Dendritic cell treated with granulocyte-macrophage colony-stimulating factor and Interleukin-4, amounts not matched to agents 40 ng/mL and 50 ng/mL, for 4 days (primary cell): Measurements from ENCODE around the gene PLCB3.

Experiments
- H3K27ac Mint-ChIP-seq: one replicate; pipeline ENCODE4 v1.8.0; 2022; ENCODE audit warnings: mild to moderate bottlenecking, mixed read lengths
- H3K27me3 Mint-ChIP-seq: one replicate; pipeline ENCODE4 v1.8.0; 2022; ENCODE audit warnings: mild to moderate bottlenecking, mixed read lengths
- H3K36me3 Mint-ChIP-seq: one replicate; pipeline ENCODE4 v1.8.0; 2022; ENCODE audit warnings: low read depth, mixed read lengths
- H3K4me1 Mint-ChIP-seq: one replicate; pipeline ENCODE4 v1.8.0; 2022; ENCODE audit warnings: low read depth, mixed read lengths
- H3K4me3 Mint-ChIP-seq: one replicate; pipeline ENCODE4 v1.8.0; 2022; ENCODE audit warnings: mild to moderate bottlenecking, moderate library complexity, mixed read lengths
- H3K9me3 Mint-ChIP-seq: one replicate; pipeline ENCODE4 v1.8.0; 2022; ENCODE audit warnings: mixed read lengths
- intact Hi-C: fragments of 100-400 bp; cut with micrococcal nuclease; formaldehyde crosslinking; loops from one replicate; pipeline ENCODE4 v1.15.0; 2022

The PLCB3 gene

DNA sequence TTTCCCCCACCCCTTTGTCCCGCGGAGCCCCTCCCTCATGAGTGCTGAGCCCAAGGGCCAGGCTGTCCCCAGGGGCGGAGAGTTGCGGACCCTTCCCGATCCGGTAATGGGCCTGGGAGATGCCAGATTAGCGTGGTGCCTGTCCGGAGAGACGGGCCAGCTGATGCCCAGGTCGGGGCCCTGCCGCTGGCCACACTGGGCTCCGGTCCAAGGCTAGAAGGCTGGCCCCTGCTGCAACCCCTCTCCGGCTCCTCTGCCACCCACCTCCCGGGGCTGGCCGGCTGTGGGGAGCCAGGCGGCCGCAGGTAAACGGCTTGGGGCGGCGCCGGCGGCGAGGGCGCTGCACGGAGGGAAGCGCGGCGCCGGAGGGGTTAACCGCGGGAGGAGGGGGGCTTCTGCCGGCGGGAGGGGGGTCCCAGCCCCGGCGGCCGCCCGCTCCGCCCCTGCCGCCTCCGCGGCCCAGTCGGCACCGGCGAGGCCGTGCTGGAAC lies 40.0 kb downstream of the PLCB3 start, which contains the start of gene KCNK4:
TSS of gene KCNK4 (plus strand) at position 41 of the 490 bp plus-strand sequence. CDS start 1,717 bp downstream, outside the sequence.
- Mint-ChIP-seq H3K4me3 (peak within 1 kb of the TSS; percentile 25), H3K9me3 (no peaks in the 10 kb centered on the region), H3K36me3 (peaks cover 21% of the 10 kb centered on the region), H3K4me1 (peaks cover 25% of the 10 kb centered on the region), H3K27me3 (peaks cover 73% of the 10 kb centered on the region), H3K27ac (no peak within 1 kb of the TSS)
- intact Hi-C loops = no loop called here

DNA sequence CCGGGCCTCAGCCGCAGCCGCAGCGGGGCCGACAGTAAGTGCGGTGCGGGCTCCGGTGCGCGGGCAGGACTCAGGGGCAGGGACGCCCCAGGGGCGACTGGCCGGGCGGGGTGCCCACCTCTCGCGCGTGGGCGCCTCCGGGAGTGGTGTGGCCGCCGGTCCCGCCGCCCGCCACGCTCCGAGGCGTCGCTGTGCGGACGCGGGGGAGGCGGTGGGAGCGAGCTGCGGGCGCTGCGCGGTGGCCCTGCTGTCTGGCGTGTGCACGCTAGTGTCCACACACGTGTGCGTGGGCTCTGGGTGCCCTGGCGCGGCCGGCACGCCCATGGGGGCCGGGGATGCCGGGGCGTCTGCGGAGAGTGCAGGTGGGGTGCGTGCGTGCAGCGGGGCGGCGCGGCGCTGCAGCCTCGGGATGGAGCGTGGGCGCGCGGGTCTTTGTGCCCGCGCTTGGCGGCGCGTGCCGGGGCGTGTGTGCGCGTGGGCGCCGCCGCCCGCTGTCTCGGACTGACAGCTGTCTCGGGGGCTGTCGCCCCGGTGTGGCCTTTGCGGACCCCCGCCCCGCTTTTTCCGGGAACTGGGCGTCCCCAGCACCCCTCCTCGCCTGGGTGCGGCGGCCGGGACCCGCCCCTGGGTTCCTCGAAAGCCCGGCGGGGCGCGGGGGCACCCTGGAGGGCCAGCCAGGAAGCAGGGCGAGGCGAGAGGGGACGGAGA lies 40.6 kb downstream of the PLCB3 start:
- H3K36me3 Mint-ChIP-seq = peaks cover 21% of the 10 kb centered on the region
- peaks cover 25% of the 10 kb centered on the region for H3K4me1 Mint-ChIP-seq
- intact Hi-C loops = no loop called here
- H3K27me3 Mint-ChIP-seq = peaks cover 79% of the 10 kb centered on the region
- H3K9me3 Mint-ChIP-seq = no peaks in the 10 kb centered on the region
- H3K4me3 Mint-ChIP-seq = peak overlapping the region; percentile 66
- H3K27ac Mint-ChIP-seq = peak overlapping the region; percentile 50

DNA sequence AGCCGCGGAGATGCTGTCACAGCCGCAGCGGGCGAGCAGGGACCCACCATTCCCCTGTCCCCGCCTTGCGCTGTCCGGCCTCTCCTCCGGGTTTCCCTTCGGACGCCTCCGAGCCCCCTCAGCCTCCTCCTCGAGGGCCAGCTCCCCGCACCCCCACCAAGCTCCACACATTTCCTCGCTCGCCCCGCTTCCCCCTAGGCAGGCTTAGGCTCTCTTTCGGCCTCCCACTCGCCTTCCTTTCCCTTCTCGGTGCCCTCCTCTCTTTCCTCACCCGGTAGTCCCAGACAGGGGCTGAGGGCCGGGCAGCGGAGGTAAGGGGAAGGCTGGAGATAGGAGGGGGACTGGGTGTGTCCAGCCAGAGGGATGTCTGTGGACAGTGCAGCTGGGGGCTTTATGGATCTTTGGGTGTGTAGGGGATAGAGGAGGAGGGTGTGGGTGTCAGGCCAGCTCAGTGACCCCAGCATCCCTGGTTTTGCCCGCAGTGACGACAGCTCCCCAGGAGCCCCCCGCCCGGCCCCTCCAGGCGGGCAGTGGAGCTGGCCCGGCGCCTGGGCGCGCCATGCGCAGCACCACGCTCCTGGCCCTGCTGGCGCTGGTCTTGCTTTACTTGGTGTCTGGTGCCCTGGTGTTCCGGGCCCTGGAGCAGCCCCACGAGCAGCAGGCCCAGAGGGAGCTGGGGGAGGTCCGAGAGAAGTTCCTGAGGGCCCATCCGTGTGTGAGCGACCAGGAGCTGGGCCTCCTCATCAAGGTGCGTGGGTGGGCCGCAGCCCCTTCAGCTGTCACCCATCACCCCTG lies 41.3 kb downstream of the PLCB3 start:
- intact Hi-C loops = no loop called here
- Mint-ChIP-seq H3K4me1 (peaks cover 30% of the 10 kb centered on the region), H3K9me3 (no peaks in the 10 kb centered on the region), H3K36me3 (peaks cover 18% of the 10 kb centered on the region), H3K4me3 (peak overlapping the region; percentile 66), H3K27me3 (peaks cover 85% of the 10 kb centered on the region), H3K27ac (peak overlapping the region; percentile 50)

DNA sequence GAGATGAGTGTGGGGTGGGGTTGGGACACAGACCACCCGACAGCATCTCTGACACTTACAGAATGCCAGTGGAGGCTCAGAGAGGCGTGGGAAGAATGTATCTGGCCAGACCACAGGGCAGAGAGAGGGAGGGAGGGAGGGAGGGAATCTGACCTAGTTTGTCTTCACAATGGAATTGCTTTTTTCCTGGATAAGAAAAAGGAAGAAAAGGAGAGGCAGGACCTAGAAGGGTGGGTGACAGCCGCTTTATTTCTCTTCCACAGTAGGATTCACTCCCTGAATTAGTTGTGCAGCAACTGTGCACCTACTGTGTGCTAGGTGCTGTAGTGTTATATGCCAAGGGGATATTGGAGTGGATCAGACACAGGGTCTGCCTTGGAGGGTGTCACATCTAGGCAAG lies 43.4 kb downstream of the PLCB3 start:
- intact Hi-C loops = no loop called here
- Mint-ChIP-seq H3K9me3 (no peaks in the 10 kb centered on the region), H3K27ac (peak overlapping the region; percentile 24), H3K27me3 (peaks cover 92% of the 10 kb centered on the region), H3K4me3 (no peak overlapping the region), H3K4me1 (peaks cover 47% of the 10 kb centered on the region), H3K36me3 (no peaks in the 10 kb centered on the region)

DNA sequence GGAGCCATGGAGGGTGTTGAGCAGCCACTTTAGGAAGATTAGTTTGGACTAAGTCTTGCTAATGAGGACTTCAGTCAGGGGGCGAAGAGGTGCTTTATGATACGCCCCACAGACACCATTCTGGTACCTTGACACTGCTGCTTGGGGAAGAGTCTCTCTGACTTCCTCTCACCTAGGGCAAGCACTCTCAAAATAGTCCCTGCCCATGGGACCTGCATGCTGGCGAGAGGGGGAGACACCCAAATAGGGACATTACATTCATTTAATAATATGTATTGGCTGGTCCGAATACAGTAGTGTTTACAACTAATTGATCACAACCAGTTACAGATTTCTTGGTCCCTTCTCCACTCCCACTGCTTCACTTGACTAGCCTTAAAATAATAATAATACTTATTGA lies 44.4 kb downstream of the PLCB3 start:
- intact Hi-C loops = no loop called here
- no peak overlapping the region for H3K4me3 Mint-ChIP-seq
- H3K9me3 Mint-ChIP-seq = no peaks in the 10 kb centered on the region
- no peaks in the 10 kb centered on the region for H3K36me3 Mint-ChIP-seq
- H3K27me3 Mint-ChIP-seq = peaks cover 92% of the 10 kb centered on the region
- peaks cover 54% of the 10 kb centered on the region for H3K4me1 Mint-ChIP-seq
- H3K27ac Mint-ChIP-seq = no peak overlapping the region

DNA sequence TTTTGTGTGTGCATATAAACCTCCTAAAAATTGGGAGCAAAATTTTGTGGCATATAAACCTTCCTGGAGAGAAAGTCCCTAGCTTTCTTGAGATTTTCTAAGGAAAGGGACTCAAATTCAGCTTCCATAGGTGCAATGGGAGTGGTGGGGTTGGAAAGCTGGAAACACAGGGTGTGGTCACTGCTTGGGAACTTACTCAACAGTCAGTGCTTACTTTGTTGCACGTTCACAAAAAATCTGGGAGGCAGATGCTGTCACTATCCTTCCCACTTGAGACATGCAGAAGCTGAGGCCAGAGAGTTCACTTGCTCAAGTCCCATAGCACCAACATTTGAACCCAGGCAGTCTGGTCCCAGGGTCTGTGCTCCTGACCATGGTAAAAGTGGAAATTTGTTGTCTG lies 44.9 kb downstream of the PLCB3 start:
- Mint-ChIP-seq H3K27ac (no peak overlapping the region), H3K36me3 (no peaks in the 10 kb centered on the region), H3K9me3 (no peaks in the 10 kb centered on the region), H3K27me3 (peaks cover 90% of the 10 kb centered on the region), H3K4me1 (peaks cover 53% of the 10 kb centered on the region), H3K4me3 (no peak overlapping the region)
- intact Hi-C loops = no loop called here

DNA sequence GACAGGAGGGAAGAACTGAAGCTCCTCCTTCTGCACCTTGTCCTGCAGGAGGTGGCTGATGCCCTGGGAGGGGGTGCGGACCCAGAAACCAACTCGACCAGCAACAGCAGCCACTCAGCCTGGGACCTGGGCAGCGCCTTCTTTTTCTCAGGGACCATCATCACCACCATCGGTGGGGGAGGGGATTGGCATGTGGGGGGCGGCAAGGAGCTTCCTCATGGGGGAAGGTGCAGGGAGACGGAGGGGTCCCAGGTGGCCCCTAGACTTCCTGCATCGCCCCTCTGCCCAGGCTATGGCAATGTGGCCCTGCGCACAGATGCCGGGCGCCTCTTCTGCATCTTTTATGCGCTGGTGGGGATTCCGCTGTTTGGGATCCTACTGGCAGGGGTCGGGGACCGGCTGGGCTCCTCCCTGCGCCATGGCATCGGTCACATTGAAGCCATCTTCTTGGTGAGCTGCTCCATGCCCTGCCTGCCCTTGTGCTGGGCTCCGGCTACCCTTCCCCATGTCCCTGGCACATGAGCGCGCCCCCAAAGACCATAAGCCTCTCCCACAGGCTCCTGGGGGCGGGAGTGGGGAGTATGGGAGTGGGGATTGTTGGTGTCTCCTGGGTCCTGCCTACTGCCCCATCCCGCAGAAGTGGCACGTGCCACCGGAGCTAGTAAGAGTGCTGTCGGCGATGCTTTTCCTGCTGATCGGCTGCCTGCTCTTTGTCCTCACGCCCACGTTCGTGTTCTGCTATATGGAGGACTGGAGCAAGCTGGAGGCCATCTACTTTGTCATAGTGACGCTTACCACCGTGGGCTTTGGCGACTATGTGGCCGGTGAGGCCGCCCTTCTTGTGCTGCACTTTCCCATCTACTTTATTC lies 45.7 kb downstream of the PLCB3 start:
- H3K27me3 Mint-ChIP-seq = peaks cover 94% of the 10 kb centered on the region
- H3K4me1 Mint-ChIP-seq = peaks cover 53% of the 10 kb centered on the region
- no peaks in the 10 kb centered on the region for H3K36me3 Mint-ChIP-seq
- H3K4me3 Mint-ChIP-seq = no peak overlapping the region
- intact Hi-C loops = no loop called here
- no peak overlapping the region for H3K27ac Mint-ChIP-seq
- no peaks in the 10 kb centered on the region for H3K9me3 Mint-ChIP-seq

DNA sequence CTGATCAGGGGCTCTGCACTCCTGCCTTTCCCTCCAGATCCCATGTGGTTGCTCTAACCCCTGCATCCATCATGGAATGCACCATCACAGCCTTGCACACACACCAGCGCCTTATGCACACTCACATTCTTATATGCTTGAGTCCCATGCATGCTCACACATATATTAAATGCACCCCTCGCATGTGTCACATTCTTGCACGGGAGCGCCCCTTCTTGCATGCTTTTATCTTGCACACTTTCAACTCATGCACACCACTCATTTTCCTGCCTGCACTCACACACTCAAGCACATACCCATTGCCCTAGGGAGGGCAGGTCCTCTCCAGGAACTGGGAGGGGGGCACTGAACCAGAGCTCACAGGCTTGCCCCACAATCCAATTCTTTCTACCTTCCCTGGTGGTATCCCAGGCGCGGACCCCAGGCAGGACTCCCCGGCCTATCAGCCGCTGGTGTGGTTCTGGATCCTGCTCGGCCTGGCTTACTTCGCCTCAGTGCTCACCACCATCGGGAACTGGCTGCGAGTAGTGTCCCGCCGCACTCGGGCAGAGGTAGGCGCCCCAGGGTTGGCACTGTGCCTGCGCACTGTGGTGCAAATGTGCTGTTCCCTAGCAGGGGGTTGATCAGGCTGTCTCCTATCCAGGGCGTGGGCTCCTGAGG lies 46.5 kb downstream of the PLCB3 start:
- Mint-ChIP-seq H3K4me1 (peaks cover 47% of the 10 kb centered on the region), H3K4me3 (no peak overlapping the region), H3K27me3 (peaks cover 90% of the 10 kb centered on the region), H3K9me3 (no peaks in the 10 kb centered on the region), H3K36me3 (no peaks in the 10 kb centered on the region), H3K27ac (no peak overlapping the region)
- intact Hi-C loops = no loop called here

DNA sequence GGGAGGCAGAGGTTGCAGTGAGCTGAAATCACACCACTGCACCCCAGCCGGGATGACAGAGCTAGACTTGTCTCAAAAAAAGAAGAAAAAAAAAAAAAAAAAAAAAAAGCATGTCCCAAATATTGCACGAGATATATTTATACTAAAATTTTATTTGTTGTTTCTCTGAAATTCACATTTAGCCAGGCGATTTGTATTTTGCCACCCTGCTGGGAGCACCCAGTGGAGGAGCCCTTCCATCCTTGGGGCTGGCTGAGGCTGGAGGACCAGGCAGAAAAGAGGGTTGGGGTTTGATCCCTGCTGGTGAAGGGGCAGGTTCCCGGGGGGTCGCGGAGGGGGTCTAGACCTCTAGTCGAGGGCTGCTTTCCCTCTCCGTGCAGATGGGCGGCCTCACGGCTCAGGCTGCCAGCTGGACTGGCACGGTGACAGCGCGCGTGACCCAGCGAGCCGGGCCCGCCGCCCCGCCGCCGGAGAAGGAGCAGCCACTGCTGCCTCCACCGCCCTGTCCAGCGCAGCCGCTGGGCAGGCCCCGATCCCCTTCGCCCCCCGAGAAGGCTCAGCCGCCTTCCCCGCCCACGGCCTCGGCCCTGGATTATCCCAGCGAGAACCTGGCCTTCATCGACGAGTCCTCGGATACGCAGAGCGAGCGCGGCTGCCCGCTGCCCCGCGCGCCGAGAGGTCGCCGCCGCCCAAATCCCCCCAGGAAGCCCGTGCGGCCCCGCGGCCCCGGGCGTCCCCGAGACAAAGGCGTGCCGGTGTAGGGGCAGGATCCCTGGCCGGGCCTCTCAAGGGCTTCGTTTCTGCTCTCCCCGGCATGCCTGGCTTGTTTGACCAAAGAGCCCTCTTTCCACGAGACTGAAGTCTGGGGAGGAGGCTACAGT lies 47.9 kb downstream of the PLCB3 start:
- Mint-ChIP-seq H3K9me3 (no peaks in the 10 kb centered on the region), H3K36me3 (peaks cover under 1% of the 10 kb centered on the region), H3K4me3 (peak overlapping the region; percentile 57), H3K27ac (peak overlapping the region; percentile 44), H3K27me3 (peaks cover 79% of the 10 kb centered on the region), H3K4me1 (peaks cover 59% of the 10 kb centered on the region)
- intact Hi-C loops = no loop called here

DNA sequence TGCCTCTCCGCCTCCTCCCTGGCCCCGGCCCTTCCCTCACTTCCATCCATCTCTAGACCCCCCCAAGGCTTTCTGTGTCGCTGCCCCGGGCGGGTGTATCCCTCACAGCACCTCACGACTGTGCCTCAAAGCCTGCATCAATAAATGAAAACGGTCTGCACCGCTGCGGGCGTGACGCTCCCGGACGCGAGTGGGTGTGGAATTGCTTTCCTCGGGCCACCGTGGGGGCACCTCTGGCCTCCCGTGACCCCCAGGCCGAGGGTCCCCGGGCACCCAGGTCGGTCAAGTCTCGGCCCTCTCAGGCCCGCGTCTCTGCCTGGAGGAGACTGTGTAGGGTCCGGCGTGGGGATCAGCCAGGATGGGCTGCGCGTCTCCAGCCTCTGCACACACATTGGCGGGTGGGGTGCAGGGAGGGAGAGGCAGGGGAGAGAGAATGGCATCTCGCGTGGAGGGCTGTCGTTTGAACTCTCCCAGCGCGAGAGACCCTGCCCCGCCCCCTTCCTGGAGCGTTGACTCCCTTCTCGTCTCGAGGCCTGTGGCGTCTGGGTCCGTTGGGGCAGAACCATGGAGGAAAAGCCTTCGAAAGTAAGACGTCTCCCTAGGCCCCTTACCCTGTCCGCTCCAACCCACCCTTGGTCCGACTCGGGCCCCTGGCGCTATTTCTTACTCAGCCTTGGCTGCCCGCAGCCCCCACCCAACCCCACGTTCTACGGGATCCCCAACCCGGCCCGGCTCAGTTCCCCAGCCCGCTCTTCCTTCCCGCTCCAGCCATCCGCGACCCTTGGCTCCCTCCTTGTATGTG lies 48.7 kb downstream of the PLCB3 start, which contains the start of gene CATSPERZ:
TSS of gene CATSPERZ (plus strand) at position 512 of the 802 bp plus-strand sequence. CDS start at position 565, 53 bp downstream.
- peaks cover 64% of the 10 kb centered on the region for H3K4me1 Mint-ChIP-seq
- H3K9me3 Mint-ChIP-seq = no peaks in the 10 kb centered on the region
- peak within 1 kb of the TSS; percentile 44 for H3K27ac Mint-ChIP-seq
- intact Hi-C loops = loop anchor here (5.0 kb wide), 1 partner anchor 48 kb away; the partner anchor contains the start of gene PLCB3
- peaks cover 6% of the 10 kb centered on the region for H3K36me3 Mint-ChIP-seq
- peaks cover 70% of the 10 kb centered on the region for H3K27me3 Mint-ChIP-seq
- H3K4me3 Mint-ChIP-seq = peak within 1 kb of the TSS; percentile 57

DNA sequence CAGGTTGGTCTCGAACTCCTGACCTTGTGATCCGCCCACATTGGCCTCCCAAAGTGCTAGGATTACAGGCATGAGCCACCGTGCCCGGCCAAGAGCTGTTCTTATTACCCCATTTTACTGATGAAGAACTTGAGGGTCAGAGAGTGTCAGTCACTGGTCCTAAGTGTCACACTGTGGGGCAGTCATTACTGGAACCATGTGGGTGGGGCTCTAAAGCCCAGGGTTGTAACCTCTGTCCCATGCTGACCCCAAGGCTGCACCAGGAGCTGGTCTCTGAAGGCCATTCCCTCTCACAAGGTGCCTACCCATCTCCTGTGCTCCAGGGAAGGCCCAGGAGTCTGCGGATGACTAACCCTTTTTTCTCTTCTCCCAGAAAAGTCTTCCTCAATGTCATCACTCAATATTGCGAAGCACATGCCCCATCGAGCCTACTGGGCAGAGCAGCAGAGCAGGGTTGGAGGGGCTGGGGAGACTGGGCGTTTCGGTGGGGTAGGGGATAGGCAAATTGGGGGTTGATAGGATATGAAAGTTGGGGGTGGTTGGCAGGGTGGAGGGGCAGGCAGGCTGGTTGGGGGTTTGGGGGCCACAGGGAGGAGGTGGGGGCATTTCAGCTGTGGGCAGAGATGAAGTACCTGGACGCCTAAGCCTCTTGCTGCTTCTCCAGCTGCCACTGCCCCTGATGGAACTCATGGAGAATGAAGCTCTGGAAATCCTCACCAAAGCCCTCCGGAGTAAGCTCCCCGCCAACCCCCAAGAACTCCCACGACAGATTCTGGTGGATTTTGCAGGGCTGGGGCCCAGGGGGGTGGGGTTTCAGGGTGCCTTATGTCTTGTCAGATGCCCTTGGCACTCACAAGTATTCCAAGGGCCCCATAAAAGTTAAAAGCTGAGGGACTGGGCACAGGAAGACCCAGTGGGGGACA lies 52.0 kb downstream of the PLCB3 start:
- Mint-ChIP-seq H3K27ac (peak overlapping the region; percentile 100), H3K36me3 (peaks cover 33% of the 10 kb centered on the region), H3K4me3 (peak overlapping the region; percentile 99), H3K4me1 (peaks cover 62% of the 10 kb centered on the region), H3K27me3 (peaks cover 37% of the 10 kb centered on the region), H3K9me3 (no peaks in the 10 kb centered on the region)
- intact Hi-C loops = loop anchor here (1.0 to 5.0 kb wide), 3 partner anchors 19 to 99 kb away; partner anchors contain the start of genes BAD, GPR137 and PLCB3
